ENCODE measurements around the gene CNTNAP2. TPM values are rescaled to one million over a fixed set of nuclear protein-coding genes. Genes with fewer than 3 reads are reported as not detected.

CNTNAP2 gene
- total RNA-seq, 1 donor from 2014 or later, result 0.48 TPM

DNA sequence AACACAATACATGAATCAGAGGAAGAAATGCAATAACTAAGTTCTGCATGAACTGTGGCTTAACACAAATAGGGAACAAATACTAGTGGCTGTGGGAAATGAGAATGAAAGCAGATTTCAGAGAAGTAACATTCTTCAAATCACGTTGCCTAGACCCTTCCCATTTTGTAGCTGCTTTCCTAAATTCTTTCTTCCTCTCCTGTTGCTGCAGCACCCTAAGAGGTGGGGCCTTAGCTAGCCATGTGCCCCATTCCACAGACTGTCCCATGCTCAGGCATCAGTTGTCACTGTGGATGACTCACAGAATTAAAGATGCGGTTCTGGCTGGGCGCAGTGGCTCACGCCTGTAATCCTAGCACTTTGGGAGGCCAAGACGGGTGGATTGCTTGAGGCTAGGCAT lies 1769.3 kb downstream of the CNTNAP2 start:
- no peak for ATAC-seq (ENCODE audit: poor library complexity)
- intact Hi-C loops (cut with DNase I), result no loop called here
- DNase-seq, result no peak

DNA sequence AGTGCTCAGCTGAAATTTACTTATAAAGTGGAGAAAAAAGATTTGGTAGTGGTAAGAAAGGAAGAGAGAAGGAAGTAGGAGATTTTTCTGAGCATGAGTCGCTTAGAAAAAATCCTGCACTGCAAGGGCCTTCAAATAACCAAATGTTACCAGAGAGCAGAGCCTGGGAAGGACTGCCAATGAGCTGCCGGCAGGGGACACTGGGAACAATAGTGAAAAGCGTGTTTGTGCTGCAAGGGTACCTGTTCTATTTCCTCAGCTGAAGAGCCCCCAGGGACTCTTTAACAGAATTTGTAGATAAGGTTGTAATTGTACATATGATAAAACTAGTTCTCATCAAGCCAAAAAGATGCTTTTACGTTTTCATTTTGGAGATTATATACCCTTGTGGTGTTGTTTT lies 1777.7 kb downstream of the CNTNAP2 start:
- ATAC-seq (ENCODE audit: poor library complexity), result no peak
- intact Hi-C loops (cut with DNase I), result no loop called here
- no peak for DNase-seq

DNA sequence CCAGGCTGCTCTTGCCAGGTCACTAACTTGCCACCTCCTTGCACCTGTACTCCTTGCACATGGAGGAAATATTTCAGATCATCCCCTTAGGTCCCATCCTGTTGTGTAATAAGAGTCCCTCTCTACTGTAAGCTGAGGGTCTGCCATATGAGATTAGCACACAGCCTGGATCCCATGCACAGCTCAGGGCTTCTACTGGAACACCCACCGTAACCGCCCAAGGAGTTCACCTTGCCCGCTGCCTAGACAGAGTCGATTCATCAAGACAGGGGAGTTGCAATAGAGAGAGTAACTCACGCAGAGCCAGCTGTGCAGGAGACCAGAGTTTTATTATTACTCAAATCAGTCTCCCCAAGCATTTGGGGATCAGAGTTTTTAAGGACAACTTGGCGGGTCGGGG lies 1779.5 kb downstream of the CNTNAP2 start:
- intact Hi-C loops (cut with DNase I), result no loop called here
- ATAC-seq (ENCODE audit: poor library complexity) (no peak), DNase-seq (no peak)

DNA sequence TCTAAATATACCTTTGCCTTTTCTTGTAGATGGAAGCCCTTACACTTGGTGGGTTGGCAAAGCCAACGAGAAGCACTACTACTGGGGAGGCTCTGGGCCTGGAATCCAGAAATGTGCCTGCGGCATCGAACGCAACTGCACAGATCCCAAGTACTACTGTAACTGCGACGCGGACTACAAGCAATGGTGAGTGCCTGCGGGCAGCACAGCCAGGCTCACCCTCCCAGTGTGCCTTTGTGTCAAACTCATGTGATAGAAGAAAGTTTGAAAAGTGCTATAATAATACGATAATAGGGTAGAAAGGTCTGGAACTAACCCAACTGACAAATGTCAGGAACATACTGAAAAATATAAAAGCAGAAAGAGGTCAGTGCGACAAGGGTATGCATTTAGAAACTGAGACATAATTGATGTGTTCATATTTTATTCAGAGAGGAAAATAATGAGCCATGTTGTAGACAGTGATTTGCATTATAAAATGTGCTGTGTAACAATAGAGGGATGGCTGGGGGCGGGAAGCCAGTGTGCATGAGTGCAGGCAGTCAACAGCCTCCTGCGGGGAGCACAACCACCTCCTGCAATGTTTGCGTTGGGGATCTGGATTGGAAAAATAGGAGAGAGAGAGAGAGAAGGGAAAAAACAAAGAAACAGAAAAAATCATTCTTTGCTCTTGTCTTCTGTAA lies 1787.1 kb downstream of the CNTNAP2 start:
- DNase-seq (no peak), ATAC-seq (ENCODE audit: poor library complexity) (no peak)
- intact Hi-C loops (cut with DNase I), result no loop called here

DNA sequence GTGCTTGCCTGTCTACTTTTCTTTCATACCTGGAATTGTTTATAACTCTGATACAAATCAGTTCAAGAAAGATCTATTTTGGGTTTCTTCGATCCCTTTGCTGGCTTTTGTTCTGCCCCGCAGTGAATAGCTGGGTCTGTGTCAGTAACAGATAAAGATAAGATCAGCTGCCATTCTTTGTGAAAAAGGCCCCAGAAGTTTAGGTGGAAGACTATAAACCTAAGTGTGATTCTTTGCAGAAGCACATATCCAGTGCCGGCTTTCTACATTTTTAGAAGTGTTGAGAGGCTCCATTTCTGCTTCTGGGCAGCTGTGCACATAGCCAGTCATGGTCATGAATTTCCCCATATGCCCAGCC lies 1787.6 kb downstream of the CNTNAP2 start:
- intact Hi-C loops (cut with DNase I), result no loop called here
- ATAC-seq (ENCODE audit: poor library complexity), result no peak
- no peak for DNase-seq

DNA sequence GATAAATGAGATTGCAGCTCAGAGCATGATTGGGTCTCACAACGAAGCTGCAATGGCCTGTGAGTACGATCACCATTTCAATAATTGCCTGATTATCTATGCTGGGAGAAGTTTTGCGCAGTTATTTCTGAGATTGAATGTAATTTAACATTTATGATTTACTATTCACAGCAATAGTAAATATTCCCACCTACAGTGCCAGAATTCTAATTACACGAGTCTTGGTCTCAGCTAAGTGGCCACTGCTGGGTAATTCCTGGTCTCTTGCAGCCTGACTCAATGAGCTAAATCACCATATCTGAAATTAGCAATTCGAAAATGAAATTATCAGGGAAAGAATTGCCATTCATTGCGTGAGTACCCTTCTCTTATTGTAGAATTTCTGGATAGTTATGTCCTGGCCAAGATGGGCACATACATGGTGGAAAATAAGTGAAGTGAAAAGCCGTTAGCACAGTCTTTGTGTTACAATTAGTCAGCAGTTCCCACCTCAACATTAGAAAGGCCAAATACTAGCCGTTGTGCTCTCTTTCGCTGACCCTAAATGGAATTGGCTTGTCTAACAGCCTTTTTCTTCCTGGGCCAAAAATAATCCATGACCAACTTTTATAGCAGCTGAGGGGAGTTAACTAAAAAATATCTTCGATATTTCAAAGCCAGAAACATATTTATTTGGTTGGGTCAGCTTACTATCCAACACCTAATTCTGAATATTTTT lies 1793.0 kb downstream of the CNTNAP2 start:
- intact Hi-C loops (cut with DNase I), result no loop called here
- no peak for ATAC-seq (ENCODE audit: poor library complexity)

DNA sequence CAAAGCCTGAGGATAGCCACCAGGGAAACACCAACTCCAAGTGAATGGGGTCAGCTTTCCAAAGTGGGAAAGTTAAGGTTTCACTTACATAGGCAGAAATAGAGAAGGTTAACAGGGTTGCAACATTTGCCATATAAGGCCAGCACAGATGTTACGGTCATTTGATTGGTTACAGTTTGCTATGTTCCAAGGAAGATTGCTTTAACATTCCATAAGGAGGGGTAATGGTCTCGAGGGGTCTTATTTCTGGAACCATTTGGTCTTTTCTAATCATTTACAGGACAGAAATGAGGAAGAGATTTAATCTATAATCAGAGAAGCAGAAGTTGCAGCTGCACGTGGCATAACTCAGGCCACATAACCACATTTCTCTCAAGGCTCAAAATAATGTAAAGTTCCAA lies 1794.6 kb downstream of the CNTNAP2 start:
- intact Hi-C loops (cut with DNase I), result no loop called here
- ATAC-seq (ENCODE audit: poor library complexity), result no peak
- DNase-seq, result no peak

More for the DNA sequence above, 1793.0 kb downstream of the CNTNAP2 start:
- no peak for DNase-seq

DNA sequence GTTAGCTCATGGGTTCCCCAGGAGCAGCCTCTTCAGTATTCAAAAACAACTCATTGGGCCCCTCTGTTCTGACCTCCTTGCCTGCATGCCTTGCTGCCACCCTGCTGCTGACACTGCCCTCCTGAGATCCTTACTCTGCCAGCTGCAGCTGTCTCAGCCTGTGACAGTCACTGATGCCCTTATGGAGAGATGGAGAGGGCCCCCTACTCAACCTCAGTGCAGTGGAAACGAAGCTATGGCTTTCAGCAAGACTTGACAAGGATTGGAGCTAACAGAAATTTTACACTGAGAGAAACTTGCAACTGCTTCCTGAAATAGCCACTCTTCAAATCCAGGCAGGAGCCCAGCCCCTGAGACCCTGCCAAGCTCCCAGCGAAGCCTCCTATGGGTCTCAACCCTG lies 1795.7 kb downstream of the CNTNAP2 start:
- ATAC-seq (ENCODE audit: poor library complexity) (no peak), DNase-seq (no peak)
- intact Hi-C loops (cut with DNase I), result no loop called here

DNA sequence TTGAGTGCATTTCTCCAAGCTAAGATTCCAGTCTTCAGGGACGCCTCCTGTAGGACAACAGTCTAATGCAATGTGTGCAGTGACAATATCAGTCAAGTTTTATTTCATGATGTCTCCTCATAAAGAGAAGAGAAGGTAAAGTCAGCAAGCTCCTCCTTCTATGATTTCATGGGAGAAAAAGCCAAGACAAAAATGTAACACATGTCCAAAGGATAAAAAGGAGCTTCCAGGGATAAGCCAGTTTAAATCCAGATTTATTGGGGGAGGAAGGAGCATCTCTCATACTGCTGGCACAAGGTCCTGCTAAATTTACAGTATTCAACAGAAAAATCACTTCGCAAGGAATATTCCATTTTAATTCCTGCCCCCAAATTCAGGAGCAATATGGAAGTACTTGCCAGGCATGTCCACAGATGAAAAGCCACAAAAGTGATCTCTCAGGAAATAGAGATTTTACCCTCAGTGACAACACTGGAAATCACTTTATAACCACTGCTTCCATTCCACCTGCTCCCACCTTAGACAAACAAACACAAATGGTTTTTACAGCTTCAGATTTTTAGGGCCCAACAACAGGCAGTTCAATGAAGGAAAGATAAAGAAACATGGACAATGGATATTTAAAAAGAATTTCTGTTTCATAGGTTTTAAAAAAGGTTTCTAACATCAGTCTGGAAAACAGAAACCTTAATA lies 1796.5 kb downstream of the CNTNAP2 start:
- ATAC-seq (ENCODE audit: poor library complexity) (no peak), DNase-seq (no peak)
- intact Hi-C loops (cut with DNase I), result no loop called here

DNA sequence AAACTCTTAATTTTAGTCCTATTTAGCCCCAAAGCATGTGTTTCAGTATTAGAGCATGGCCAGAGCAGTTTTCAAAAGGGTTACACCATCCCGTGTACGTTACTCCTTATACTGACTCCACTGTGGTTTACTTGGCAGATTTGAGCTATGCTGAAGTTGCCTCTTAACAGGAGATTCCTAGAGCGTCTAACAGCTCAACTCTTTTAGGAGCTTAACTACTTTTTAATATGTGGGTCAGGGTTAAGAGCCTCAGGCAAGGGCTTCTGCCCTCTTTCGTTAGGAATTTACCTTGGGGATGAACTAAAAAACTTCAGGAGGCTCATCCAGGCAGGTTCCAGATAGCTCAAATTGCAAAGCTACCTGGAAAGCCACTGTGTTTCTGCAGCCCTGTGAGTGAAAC lies 1799.2 kb downstream of the CNTNAP2 start:
- no peak for ATAC-seq (ENCODE audit: poor library complexity)
- DNase-seq, result no peak
- intact Hi-C loops (cut with DNase I), result no loop called here

DNA sequence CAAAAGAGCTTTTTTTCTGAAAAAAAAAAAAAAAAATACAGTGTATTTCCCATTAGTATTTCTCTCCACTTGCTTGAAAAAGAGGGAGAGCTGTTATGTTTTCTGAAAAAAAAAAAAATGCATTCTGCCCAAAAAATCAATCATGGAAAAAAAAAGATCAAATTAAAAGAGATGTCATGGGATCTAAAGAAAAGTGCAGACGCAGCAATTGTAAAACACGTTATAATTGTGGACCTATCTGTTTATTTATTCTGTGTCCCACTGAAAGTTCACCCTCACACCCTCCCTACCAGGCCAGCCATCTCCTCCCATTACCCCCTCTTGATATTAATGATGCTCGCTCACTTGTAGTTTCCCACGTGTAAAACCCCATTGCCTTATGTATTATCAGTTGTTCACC lies 1800.0 kb downstream of the CNTNAP2 start:
- ATAC-seq (ENCODE audit: poor library complexity) (no peak), DNase-seq (no peak)
- intact Hi-C loops (cut with DNase I), result no loop called here

DNA sequence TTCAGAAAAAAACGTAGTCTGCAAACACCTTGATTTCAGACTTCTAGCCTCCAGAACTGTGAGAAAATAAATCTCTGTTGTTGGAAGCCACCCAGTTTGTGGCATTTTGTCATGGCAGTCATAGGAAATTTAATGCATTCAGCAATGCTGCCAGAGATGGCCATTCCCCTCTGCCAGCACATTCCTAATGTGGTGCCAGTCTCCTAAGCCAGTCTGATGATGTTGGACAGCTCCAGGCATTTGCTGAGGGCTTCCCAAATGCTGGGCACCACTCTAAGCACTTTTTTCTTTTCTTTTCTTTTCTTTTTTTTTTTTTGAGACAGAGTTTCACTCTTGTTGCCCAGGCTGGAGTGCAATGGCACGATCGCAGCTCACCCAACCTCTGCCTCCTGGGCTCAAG lies 1807.2 kb downstream of the CNTNAP2 start:
- DNase-seq (no peak), ATAC-seq (ENCODE audit: poor library complexity) (no peak)
- intact Hi-C loops (cut with DNase I), result no loop called here

DNA sequence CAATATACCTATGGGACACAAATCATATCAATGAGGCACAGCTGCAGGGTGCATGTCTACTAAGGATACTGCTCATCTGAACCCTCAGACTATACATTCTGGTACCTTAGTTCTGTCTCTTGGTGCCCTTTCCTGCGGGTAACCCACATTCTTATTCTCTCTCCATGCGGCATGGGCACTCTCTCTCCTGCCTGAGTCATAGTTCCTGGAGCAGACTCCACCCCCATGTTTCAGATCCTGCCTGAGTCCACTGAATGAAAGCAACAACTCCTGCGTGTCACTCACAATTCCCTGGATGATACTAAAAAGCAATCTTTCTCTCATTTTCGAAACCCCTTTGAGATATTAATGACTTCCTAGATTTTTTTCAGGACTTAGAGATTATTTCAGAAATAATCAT lies 1820.8 kb downstream of the CNTNAP2 start:
- DNase-seq (no peak), ATAC-seq (ENCODE audit: poor library complexity) (no peak)
- intact Hi-C loops (cut with DNase I), result no loop called here

DNA sequence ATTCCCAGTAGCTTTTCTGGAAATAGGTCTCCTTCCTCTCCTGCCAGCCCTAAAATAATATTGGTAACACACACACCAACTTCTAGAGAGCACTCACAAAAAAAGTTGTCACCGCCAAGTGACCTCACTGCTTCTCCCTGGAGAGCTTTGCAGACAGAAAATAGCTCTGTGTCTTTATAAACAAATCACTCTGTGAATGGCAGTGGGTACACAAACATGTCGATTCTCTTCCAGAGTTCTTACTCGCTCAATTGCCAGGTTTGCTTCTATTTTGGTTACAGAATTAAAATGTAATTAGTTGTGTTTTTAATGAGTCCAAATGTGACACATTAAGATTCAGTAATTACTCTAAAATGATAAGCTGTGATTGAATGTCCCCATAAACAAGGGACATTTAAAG lies 1824.8 kb downstream of the CNTNAP2 start:
- no peak for DNase-seq
- intact Hi-C loops (cut with DNase I), result no loop called here
- ATAC-seq (ENCODE audit: poor library complexity), result no peak

DNA sequence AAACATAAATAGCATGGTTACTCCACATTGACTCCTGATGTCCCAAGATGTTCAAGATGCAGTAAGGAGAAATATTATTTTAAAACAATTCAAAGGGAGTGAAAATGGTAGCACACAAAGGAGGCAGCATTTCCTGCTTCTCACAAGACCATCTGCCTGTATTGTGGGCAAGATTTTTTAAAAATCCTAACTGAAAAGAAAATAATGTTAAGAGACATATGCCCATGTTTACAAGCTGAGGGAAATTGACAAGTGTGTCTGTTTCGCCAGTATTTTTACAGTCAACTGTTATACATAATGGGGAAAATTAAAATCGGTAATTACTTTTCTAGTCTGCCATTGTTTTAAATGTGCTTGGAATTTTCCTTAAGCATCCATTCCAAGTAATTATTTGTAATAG lies 1827.7 kb downstream of the CNTNAP2 start:
- no peak for ATAC-seq (ENCODE audit: poor library complexity)
- intact Hi-C loops (cut with DNase I), result no loop called here

DNA sequence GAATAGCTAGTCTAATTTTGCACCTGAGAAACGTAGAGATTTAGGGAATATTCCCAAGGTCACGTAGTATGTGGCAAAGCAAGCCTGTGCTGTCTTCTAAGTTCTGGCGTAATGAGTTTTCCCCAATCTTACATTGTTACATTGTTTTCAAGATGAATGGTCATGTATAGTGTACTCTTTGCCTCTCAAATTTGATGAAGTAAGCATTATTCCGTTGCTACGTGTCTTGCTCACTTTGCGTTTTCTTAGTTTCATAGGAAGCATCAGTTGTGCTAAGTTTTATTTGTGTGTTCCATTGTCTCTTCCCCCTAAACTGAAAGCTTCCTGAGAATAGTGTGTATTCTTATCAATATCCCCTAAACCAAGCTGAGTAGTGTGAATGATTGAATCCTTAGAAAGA lies 1836.3 kb downstream of the CNTNAP2 start:
- intact Hi-C loops (cut with DNase I), result no loop called here

More for the DNA sequence above, 1827.7 kb downstream of the CNTNAP2 start:
- no peak for DNase-seq

DNA sequence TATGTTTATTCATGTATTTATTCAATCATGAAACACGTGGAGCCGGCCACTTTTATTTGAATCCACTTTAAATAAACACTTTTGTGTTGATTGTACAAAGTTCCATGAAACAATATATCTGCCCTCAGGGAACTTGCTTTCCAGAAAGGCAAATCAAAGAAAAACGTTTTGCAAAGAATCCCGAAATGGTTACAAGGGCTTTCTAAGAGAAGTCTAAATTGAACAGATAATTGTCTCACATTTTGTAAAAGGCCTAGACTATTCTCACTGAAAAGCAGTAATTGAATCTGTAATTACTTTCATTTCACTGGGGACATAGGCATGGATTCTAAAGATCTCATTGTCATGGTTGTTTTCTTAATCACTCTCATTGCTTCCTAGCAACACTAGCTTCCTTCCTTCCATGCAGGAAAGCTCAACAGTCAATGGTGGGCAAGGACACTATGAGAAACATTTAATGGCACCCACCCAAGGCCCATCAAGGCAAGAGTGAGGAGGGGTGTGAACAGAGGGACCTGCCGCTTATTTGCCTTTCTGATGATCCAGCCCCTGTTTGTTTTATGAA lies 1851.5 kb downstream of the CNTNAP2 start:
- DNase-seq, result no peak
- no peak for ATAC-seq (ENCODE audit: poor library complexity)
- intact Hi-C loops (cut with DNase I), result no loop called here

More for the DNA sequence above, 1836.3 kb downstream of the CNTNAP2 start:
- no peak for DNase-seq
- no peak for ATAC-seq (ENCODE audit: poor library complexity)

DNA sequence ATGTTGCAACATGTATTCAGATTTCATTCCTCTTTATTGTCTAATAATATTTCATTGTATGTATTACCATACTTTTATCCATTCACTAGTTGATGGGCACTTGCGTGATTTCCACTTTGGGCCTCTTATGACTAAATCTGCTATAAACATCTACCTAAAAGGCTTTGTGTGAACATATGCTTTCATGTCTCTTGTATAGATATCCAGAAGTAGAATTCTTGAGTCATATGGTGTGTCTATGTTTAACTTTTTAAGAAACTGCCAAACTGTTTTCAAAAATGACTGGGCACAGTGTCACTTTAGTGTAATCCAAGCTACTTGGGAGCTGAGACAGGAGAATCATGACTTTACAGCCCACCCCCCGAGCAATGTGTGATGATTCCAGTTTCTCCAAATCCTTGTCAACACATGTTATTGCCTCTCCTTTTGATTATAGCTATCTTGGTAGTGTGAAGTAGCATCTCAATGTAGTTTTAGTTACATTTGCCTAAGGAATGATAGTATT lies 1855.1 kb downstream of the CNTNAP2 start:
- DNase-seq, result no peak
- intact Hi-C loops (cut with DNase I), result no loop called here
- no peak for ATAC-seq (ENCODE audit: poor library complexity)

DNA sequence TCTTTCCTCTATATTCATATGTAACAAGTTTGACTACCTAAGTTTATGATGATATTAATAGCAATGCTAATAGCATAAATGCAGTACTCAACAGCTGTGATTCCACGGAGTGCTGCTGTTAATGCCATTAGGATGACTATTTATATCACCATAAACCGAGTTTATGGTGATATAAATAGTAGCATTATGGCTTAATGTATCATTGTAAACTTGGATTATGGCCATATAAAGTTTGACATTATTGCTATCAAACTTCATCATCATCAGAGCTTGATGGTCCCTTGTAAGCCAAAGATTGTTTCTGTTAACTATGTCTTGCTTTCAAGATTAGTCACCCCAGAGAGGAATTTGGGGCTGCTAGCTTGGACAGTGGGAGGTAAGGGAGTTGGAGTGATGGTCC lies 1861.6 kb downstream of the CNTNAP2 start:
- no peak for DNase-seq
- no peak for ATAC-seq (ENCODE audit: poor library complexity)
- intact Hi-C loops (cut with DNase I), result no loop called here

DNA sequence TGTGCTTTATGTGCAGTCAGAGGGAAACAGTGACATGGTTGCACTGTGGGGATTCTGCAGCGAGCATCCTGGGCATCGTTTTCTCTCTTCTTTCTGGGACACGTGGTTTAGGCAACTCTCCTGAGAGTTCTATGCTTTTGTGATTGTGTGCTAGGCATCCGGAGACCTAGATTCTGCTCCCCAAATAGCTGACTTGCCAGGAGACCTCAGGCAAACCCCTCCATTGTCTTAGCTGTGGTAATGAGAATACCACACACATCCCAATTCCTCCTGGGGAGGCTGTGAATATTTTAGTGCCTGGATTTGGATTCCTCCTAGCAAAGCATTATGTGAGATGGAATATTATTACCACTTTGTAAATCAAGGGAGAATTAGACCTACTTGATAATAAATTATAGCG lies 1862.0 kb downstream of the CNTNAP2 start:
- no peak for DNase-seq
- intact Hi-C loops (cut with DNase I), result no loop called here
- ATAC-seq (ENCODE audit: poor library complexity), result no peak

Measured in Right ventricle myocardium superior (tissue), 1 donor.